Kidney epithelial cell (primary cell): ENCODE measurements around the gene HK1. TPM values are rescaled to one million over a fixed set of nuclear protein-coding genes. Genes with fewer than 3 reads are reported as not detected.

Experiments used
- DNase-seq: peaks from one replicate; pipeline ENCODE4 v3.0.0-alpha.2; 2010; ENCODE audit warnings: low read depth
- H3K27me3 ChIP-seq: 2 replicates; pipeline ENCODE4 v1.6.0; 2011; ENCODE audit warnings: low read length; ENCODE audit not compliant: control insufficient read depth, insufficient read depth
- H3K36me3 ChIP-seq: 2 replicates; pipeline ENCODE4 v1.5.1; 2011; ENCODE audit warnings: low read length; ENCODE audit not compliant: control insufficient read depth, insufficient read depth
- H3K4me3 ChIP-seq: 2 replicates; pipeline ENCODE4 v1.5.1; 2011; ENCODE audit warnings: low read depth, mild to moderate bottlenecking, control low read depth, low read length
- CTCF ChIP-seq: IDR thresholded peaks from 2 replicates; pipeline ENCODE4 v1.5.1; 2011; ENCODE audit warnings: mild to moderate bottlenecking, moderate library complexity, low read length, control low read depth, inconsistent platforms; ENCODE audit not compliant: insufficient read depth, poor library complexity, severe bottlenecking
- total RNA-seq: library from RNA; depleted of rRNA; stranded (reverse); fragments of >200 nt; gene quantifications from 2 replicates; pipeline ENCODE4 v1.2.3, GENCODE V29; 2015

HK1 gene
- total RNA-seq, 1 donor from 2014 or later, result 81.7 TPM

DNA sequence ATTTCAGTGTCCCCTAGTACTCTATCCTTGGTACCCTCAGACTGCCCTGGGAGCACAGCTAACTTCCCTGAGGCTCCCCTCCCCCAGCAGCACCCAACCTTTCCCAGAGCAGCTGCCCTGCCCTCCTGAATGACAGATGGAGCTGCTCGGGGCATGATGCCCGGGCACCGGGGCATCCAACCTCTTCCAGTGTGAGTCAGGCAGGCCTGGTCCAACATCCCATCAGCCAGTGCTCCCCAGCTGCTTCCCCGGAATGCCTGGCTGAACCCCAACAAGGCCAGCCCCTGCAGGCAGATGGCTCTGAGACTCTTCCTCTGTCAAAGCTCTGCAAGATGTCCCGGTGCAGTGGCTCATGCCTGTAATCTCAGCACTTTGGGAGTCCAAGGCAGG is 161.0 kb downstream of the HK1 start:
- TF ChIP-seq CTCF, result no peak
- no peak for DNase-seq
- H3K36me3 ChIP-seq, result no peaks in the 10 kb centered on the region
- H3K27me3 ChIP-seq, result no peaks in the 10 kb centered on the region
- no peak overlapping the region for H3K4me3 ChIP-seq

DNA sequence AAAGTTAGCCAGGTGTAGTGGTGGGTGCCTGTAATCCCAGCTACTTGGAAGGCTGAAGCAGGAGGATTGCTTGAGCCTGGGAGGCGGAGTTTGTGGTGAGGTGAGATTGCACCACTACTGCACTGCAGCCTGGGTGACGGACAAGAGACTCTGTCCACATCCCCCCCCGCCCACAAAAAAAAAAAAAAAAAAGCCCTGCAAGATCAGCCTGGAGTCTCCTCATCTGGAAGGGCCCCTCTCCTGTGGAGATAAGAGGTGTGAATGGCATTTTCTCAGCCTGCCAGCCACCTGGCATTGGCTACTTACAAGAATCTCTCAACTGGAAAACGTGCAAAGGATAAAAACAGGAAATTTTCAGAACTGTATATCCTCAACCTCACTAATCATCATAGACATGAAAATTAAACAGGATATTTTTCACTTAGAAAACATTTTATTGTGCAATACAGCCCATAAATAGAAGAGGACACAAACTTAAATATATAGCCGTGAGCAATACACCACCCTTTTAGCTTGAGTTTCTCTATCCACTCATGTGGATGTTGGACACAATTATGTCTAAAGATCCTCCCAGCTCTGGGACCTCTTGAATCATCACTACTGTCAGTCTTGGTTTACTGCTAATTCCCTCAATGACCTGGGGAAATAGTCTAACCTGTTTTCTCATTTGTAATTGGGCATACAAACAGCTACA is 161.7 kb downstream of the HK1 start:
- Histone ChIP-seq H3K36me3 (no peaks in the 10 kb centered on the region), H3K27me3 (no peaks in the 10 kb centered on the region), H3K4me3 (no peak overlapping the region)
- DNase-seq, result no peak
- no peak for TF ChIP-seq CTCF

GRCh38 chr10:69443354-69443753 is 165.1 kb downstream of the HK1 start:
- H3K36me3 ChIP-seq, result no peaks in the 10 kb centered on the region
- H3K4me3 ChIP-seq, result no peak overlapping the region
- no peaks in the 10 kb centered on the region for H3K27me3 ChIP-seq
- no peak for TF ChIP-seq CTCF
- no peak for DNase-seq

- no peak for TF ChIP-seq CTCF
- Histone ChIP-seq H3K4me3 (no peak overlapping the region), H3K27me3 (no peaks in the 10 kb centered on the region), H3K36me3 (no peaks in the 10 kb centered on the region)
- no peak for DNase-seq
Observed at GRCh38 chr10:69445041-69445440, 166.7 kb downstream of the HK1 start.

- H3K4me3 ChIP-seq, result no peak overlapping the region
- no peak for DNase-seq
- no peaks in the 10 kb centered on the region for H3K36me3 ChIP-seq
- no peak for TF ChIP-seq CTCF
- no peaks in the 10 kb centered on the region for H3K27me3 ChIP-seq
Observed at GRCh38 chr10:69446229-69446628, 167.9 kb downstream of the HK1 start.

DNA sequence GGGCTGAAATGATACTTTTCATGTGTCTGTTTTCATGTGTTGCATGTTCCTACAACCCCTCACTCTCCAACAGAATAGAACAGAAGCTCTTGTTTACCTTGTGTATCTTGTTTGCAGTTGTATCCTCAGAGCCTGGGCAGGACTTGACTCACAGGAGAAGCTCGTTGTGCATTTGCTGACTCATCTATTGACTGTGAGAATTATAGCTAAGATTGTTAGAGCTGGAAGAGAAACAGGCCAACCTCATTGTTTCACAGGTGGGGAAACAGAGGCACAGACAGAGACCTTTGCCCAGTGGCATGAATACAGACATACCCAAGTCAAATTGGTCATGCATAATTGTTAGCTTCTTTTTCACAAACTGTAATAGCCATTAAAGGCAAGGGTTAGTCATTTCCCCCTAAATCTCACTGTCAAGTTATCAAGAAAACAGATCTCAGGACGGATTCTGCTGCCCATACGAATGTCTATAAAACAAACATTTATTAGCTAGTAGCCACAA is 168.4 kb downstream of the HK1 start:
- no peak for TF ChIP-seq CTCF
- Histone ChIP-seq H3K36me3 (no peaks in the 10 kb centered on the region), H3K27me3 (no peaks in the 10 kb centered on the region), H3K4me3 (no peak overlapping the region)
- DNase-seq, result peak; percentile 79
